ENCODE results near the gene ENOX1.

Gene ENOX1

DNA sequence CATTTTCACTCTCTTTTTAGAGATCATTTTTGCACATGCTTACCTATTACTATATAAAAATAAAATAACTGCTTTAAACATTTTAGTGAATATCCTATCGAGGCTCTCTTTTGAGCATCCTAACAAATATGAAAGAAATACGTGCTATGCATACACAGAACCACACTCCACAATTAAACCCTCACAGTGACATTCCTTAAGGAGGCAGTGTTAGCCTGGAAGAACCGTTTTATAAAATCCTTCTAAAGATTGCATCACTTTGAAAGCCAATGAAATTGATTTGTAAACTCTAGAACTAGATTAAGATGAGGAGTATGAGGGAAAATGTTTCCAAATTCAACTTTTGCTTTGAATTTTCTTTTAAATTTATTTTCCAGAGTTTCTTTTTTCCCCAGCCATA is 11.1 kb upstream of the ENOX1 start:
- H3K4me3 ChIP-seq (ENCODE audit: low read depth, low read length) = no peak overlapping the region
- TF ChIP-seq, protein P1, sequence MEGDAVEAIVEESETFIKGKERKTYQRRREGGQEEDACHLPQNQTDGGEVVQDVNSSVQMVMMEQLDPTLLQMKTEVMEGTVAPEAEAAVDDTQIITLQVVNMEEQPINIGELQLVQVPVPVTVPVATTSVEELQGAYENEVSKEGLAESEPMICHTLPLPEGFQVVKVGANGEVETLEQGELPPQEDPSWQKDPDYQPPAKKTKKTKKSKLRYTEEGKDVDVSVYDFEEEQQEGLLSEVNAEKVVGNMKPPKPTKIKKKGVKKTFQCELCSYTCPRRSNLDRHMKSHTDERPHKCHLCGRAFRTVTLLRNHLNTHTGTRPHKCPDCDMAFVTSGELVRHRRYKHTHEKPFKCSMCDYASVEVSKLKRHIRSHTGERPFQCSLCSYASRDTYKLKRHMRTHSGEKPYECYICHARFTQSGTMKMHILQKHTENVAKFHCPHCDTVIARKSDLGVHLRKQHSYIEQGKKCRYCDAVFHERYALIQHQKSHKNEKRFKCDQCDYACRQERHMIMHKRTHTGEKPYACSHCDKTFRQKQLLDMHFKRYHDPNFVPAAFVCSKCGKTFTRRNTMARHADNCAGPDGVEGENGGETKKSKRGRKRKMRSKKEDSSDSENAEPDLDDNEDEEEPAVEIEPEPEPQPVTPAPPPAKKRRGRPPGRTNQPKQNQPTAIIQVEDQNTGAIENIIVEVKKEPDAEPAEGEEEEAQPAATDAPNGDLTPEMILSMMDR (IDR thresholded peaks at IDR 0.05; ENCODE audit: low read depth, low read length) = no peak

DNA sequence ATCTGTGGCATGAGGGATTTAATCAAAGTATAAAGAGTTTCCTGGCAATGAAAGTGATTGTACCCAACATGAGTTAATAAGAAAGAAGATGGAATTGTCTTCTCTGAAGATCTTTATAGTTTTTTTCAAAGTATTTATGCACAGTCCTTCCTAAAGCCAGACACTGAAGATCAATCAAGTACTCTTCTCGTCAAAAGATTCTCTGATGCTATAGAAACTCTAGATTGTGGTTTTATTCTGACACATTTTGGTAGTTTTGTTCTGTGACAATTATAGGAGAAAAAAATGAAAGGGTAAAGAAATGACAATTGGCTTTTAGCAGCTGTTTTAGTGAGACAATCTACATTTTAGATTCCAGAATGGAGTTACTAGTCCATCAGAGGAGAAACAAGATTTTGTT is 10.4 kb upstream of the ENOX1 start:
- H3K4me3 ChIP-seq (ENCODE audit: low read depth, low read length) = no peak overlapping the region
- TF ChIP-seq, protein P1 (IDR thresholded peaks at IDR 0.05; ENCODE audit: low read depth, low read length) = no peak

DNA sequence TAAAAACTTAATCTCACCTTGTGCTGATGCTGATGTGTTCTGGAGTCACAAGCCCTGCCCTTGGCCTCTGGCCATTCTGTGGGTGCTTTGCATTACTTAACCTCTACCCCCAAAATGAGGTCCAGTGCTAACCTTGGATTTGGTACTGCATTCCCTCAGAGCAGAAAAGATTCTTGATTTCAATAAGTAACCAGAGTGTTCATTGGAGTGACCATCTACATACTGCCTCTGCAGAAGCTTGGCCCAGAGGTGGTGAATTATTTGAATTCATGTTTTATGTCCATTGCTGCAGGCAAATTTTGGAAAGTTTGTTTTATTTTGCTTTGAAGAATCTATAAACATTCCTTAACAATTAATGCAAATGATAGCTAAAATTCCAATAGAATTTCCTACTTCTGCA is 7.6 kb upstream of the ENOX1 start:
- TF ChIP-seq, protein P1 (IDR thresholded peaks at IDR 0.05; ENCODE audit: low read depth, low read length) = no peak
- no peak overlapping the region for H3K4me3 ChIP-seq (ENCODE audit: low read depth, low read length)

DNA sequence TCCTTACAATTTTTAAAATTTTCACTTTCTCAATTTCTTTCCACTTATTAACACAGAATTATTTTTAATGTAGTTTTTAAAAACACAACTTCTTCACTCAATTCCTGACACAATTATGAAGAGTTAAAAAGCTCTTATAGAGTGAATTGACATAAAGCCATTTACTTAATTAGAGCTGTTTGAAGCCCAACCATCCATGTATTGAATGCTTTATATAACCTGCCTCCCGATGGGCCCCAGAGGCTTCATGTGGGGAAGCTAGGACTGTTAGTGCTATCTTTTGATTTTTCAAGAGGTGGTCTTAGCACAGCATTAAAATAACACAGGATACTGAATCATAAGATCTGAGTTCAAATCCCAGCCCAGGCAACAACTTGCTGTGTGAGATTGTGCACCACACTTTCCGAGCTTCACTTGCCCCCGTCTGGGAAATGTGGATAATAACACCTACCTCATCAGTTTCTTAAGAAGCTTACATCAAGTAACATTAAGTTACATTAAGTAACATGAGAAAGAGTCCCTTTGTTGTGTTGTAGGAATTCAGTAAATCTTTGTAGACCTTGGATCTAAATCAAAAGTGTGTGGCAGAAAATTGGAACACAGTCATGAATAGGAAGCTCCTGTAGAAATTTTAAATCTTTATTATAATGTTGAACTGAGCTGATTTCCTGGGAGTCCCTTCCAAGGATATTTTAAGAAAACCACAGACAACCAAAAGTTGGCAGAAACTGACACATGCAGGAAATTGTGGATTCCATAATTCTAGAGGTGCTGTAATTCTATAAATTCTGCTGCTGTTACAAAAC is 5.5 kb upstream of the ENOX1 start:
- no peak overlapping the region for H3K4me3 ChIP-seq (ENCODE audit: low read depth, low read length)
- TF ChIP-seq, protein P1 (IDR thresholded peaks at IDR 0.05; ENCODE audit: low read depth, low read length) = no peak

DNA sequence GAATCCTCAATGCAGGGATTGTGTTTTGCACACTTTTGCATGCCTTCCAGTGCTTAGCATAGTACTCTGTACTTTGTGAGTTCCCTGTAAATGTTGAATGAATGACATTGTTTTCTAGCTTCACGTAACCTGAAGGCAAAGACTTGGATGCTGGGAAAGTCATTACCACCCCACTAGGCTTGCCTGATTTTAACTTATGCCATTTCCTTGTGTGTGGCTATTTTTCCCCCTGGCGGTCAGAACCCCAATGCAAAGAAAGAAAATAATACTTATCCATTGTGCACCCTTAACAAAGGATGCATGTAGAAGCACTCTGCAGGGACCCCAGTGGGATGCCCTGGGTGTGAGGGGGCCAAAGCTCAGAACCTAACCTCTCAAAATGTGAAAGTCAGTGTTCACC is 1.2 kb upstream of the ENOX1 start:
- TF ChIP-seq, protein P1 (IDR thresholded peaks at IDR 0.05; ENCODE audit: low read depth, low read length) = peak; percentile 16; the same call in 1 of the 2 replicates
- H3K4me3 ChIP-seq (ENCODE audit: low read depth, low read length) = no peak overlapping the region

DNA sequence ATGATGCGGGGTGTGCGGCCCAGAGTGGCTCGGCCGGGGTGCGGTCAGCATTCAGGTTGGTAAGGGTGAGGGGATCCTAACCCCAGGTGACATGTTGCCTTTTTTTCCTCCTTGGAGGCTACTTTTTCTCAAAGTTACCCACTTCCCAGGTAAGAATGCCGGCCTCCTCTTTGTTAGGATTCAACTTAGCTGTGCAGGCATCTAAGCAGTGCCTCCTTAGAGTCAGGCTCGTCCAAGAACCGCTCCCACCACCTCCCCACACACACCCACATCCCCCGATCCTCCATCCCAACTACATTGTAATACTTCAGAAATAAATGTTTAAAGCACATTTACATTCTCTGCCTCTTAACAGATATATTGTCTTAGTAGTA is 733 bp upstream of the ENOX1 start:
- peak overlapping the region; percentile 65 for H3K4me3 ChIP-seq (ENCODE audit: low read depth, low read length)
- TF ChIP-seq, protein P1 (IDR thresholded peaks at IDR 0.05; ENCODE audit: low read depth, low read length) = no peak

DNA sequence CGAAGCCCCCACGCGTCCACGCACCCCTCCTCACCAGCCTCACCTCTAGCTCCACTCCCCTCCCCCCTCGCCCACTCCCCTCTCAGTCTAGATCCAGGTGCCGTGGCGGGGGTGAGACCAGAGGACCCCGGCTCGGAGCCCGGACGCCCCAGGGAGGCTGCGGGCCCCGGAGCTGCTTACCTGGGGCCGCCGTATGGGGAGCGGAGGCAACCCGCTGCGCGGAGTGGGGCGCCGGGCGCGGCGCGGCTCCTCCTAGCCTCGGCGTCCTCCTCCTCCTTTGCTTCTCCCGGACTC is 353 bp downstream of the ENOX1 start:
- H3K4me3 ChIP-seq (ENCODE audit: low read depth, low read length) = peak overlapping the region; percentile 65
- TF ChIP-seq, protein P1 (IDR thresholded peaks at IDR 0.05; ENCODE audit: low read depth, low read length) = no peak
